NCI-H460 (cell line): ENCODE results near the gene TPM1. TPM values are rescaled to one million over a fixed set of nuclear protein-coding genes. Genes with fewer than 3 reads are reported as not detected.

ENCODE experiments used
- DNase-seq: peaks from one replicate; pipeline ENCODE4 v3.0.0-alpha.2; 2016; ENCODE audit warnings: low read depth; ENCODE audit errors: extremely low read depth
- total RNA-seq: library from RNA; depleted of rRNA; stranded (reverse); fragments of >200 nt; shearing (Covaris generic); gene quantifications from 2 replicates; pipeline ENCODE4 v1.2.3, GENCODE V29; 2014

TPM1 gene
- total RNA-seq, 1 experiment from 2014 or later = 36.6 TPM

GRCh38 chr15:63040509-63040908, 2.0 kb upstream of the TPM1 start:
- DNase-seq = no peak

GRCh38 chr15:63040954-63041353, 1.6 kb upstream of the TPM1 start:
- no peak for DNase-seq

- no peak for DNase-seq
Observed at GRCh38 chr15:63041402-63041973, 1.1 kb upstream of the TPM1 start.

- DNase-seq = no peak
Observed at GRCh38 chr15:63042877-63043334, 359 bp downstream of the TPM1 start.

GRCh38 chr15:63043335-63044076, 959 bp downstream of the TPM1 start:
- DNase-seq = no peak

GRCh38 chr15:63044077-63044644, 1.6 kb downstream of the TPM1 start:
- DNase-seq = no peak

- no peak for DNase-seq
Observed at GRCh38 chr15:63044645-63045464, 2.3 kb downstream of the TPM1 start.

- no peak for DNase-seq
Observed at GRCh38 chr15:63045465-63045840, 2.9 kb downstream of the TPM1 start.

GRCh38 chr15:63045879-63046278, 3.3 kb downstream of the TPM1 start:
- DNase-seq = no peak

GRCh38 chr15:63046917-63047760, 4.6 kb downstream of the TPM1 start:
- DNase-seq = no peak

- no peak for DNase-seq
Observed at GRCh38 chr15:63047792-63048114, 5.2 kb downstream of the TPM1 start.

- DNase-seq = peak; percentile 77
Observed at GRCh38 chr15:63048115-63048775, 5.7 kb downstream of the TPM1 start.

- no peak for DNase-seq
Observed at GRCh38 chr15:63048776-63049665, 6.5 kb downstream of the TPM1 start.

GRCh38 chr15:63049783-63050371, 7.3 kb downstream of the TPM1 start:
- DNase-seq = no peak

GRCh38 chr15:63050731-63051155, 8.2 kb downstream of the TPM1 start:
- DNase-seq = no peak

GRCh38 chr15:63051156-63052066, 8.9 kb downstream of the TPM1 start:
- DNase-seq = peak; percentile 28

- no peak for DNase-seq
Observed at GRCh38 chr15:63052077-63052841, 9.7 kb downstream of the TPM1 start.
